ENCODE measurements around the gene ARID5B. TPM values are rescaled to one million over a fixed set of nuclear protein-coding genes. Genes with fewer than 3 reads are reported as not detected.
"Not testable (repeated sequence)": the region's sequence is repeated elsewhere in the genome, so short reads cannot be mapped to it uniquely, and the experiment has no call there.

ARID5B gene
- total and polyA plus RNA-seq, 7 donors = 8.5 to 166 (median 75.9) TPM

GRCh38 chr10:61974601-61975390 is 73.3 kb downstream of the ARID5B start:
- Histone ChIP-seq H3K4me1 (peaks cover 40% of the 10 kb centered on the region), H3K9me3 (no peaks in the 10 kb centered on the region), H3K27me3 (ENCODE audit: insufficient read depth in 3 of 3, low read length in 2 of 3) (no peaks in the 10 kb centered on the region), H3K36me3 (ENCODE audit: insufficient read depth in 1 of 2, low read depth in 1 of 2) (no peaks in the 10 kb centered on the region), H3K4me3 (peak overlapping the region; percentile 38), H3K27ac (peak overlapping the region; percentile 74)
- WGBS, 3 donors = 37 to 43% (median 38%) methylated on average over 8 of the region's 8 CpGs
- ATAC-seq (peak in 3 of 4 donors; percentile 39 to 67 (median 44)), DNase-seq (peak; percentile 32 to 58)
- intact Hi-C loops (cut with DNase I) = no loop called here
- no peak for TF ChIP-seq CTCF (IDR thresholded peaks at IDR 0.05)

- DNase-seq (no peak), ATAC-seq (peak; percentile 77 to 85 (median 82))
- H3K4me1 ChIP-seq = peaks cover 40% of the 10 kb centered on the region
- H3K36me3 ChIP-seq (ENCODE audit: insufficient read depth in 1 of 2, low read depth in 1 of 2) = no peaks in the 10 kb centered on the region
- TF ChIP-seq CTCF (IDR thresholded peaks at IDR 0.05) = no peak
- peak overlapping the region; percentile 74 for H3K27ac ChIP-seq
- H3K9me3 ChIP-seq = no peaks in the 10 kb centered on the region
- H3K27me3 ChIP-seq (ENCODE audit: insufficient read depth in 3 of 3, low read length in 2 of 3) = no peaks in the 10 kb centered on the region
- peak overlapping the region; percentile 38 for H3K4me3 ChIP-seq
- 66 to 78% (median 71%) methylated on average over 2 of the region's 2 CpGs for WGBS, 3 donors
- intact Hi-C loops (cut with DNase I) = no loop called here
These were observed 74.0 kb downstream of the ARID5B start for GRCh38 chr10:61975391-61975932.

- H3K4me3 ChIP-seq; H3K36me3 ChIP-seq (ENCODE audit: insufficient read depth in 1 of 2, low read depth in 1 of 2); ATAC-seq; DNase-seq; intact Hi-C loops (cut with DNase I); H3K27ac ChIP-seq; H3K9me3 ChIP-seq; H3K27me3 ChIP-seq (ENCODE audit: insufficient read depth in 3 of 3, low read length in 2 of 3): not testable (repeated sequence)
- WGBS, 3 donors = 91 to 94% (median 92%) methylated on average over 3 of the region's 3 CpGs
- peaks cover 33% of the 10 kb centered on the region for H3K4me1 ChIP-seq
These were observed 75.6 kb downstream of the ARID5B start for GRCh38 chr10:61976951-61977721.

GRCh38 chr10:61978965-61979364 is 77.5 kb downstream of the ARID5B start:
- ATAC-seq (no peak), DNase-seq (peak in 1 of 2 donors; percentile 25)
- H3K9me3 ChIP-seq = no peaks in the 10 kb centered on the region
- H3K36me3 ChIP-seq (ENCODE audit: insufficient read depth in 1 of 2, low read depth in 1 of 2) = no peaks in the 10 kb centered on the region
- H3K27me3 ChIP-seq (ENCODE audit: insufficient read depth in 3 of 3, low read length in 2 of 3) = no peaks in the 10 kb centered on the region
- H3K27ac ChIP-seq = no peak overlapping the region
- intact Hi-C loops (cut with DNase I) = no loop called here
- no peak for TF ChIP-seq CTCF (IDR thresholded peaks at IDR 0.05)
- no peak overlapping the region for H3K4me3 ChIP-seq
- 63 to 75% (median 71%) methylated on average over 5 of the region's 5 CpGs for WGBS, 3 donors
- H3K4me1 ChIP-seq = peaks cover 19% of the 10 kb centered on the region

DNA sequence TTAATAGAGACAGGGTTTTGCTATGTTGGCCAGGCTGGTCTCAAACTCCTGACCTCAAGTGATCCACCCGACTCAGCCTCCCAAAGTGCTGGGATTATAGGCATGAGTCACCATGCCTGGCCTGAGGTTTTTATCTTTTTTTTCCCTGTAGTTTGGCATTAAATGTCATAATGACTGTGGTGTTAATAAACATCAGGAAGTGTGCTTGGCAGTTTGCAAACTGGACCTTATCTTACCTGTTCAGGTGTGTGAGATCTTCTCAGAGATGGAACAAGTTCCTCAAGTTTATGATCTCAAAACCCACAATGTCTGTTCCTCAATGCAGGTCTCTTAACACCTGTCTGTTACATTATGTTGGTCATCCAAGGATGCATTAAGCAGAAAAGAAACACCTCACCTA is 80.0 kb downstream of the ARID5B start:
- Histone ChIP-seq H3K27ac (no peak overlapping the region), H3K4me3 (no peak overlapping the region), H3K9me3 (no peaks in the 10 kb centered on the region), H3K27me3 (ENCODE audit: insufficient read depth in 3 of 3, low read length in 2 of 3) (no peaks in the 10 kb centered on the region), H3K4me1 (peaks cover 8% of the 10 kb centered on the region), H3K36me3 (ENCODE audit: insufficient read depth in 1 of 2, low read depth in 1 of 2) (no peaks in the 10 kb centered on the region)
- ATAC-seq (no peak), DNase-seq (no peak)
- WGBS, 3 donors = 61 to 88% (median 83%) methylated on average over 1 of the region's 1 CpG
- intact Hi-C loops (cut with DNase I) = no loop called here
- TF ChIP-seq CTCF (IDR thresholded peaks at IDR 0.05) = no peak

Data from psoas muscle (tissue), 8 donors.